ENCODE data around the gene F2RL2.
"Not testable (repeated sequence)": the region's sequence is repeated elsewhere in the genome, so short reads cannot be mapped to it uniquely, and the experiment has no call there.

F2RL2 gene

GRCh38 chr5:76604838-76605237 lies 18.4 kb downstream of the F2RL2 start:
- H3K27ac ChIP-seq = no peak overlapping the region
- H3K4me2 ChIP-seq = no peak overlapping the region
- H3K4me1 ChIP-seq (ENCODE audit: low read depth, poor library complexity, severe bottlenecking) = peaks cover 6% of the 10 kb centered on the region
- no peak for TF ChIP-seq CTCF (conservative IDR thresholded peaks at IDR 0.05; ENCODE audit: low read depth, low read length)
- no peak overlapping the region for H3K9ac ChIP-seq
- no peaks in the 10 kb centered on the region for H3K27me3 ChIP-seq (ENCODE audit: insufficient read depth, low read depth)
- H4K20me1 ChIP-seq (ENCODE audit: insufficient read depth) = no peaks in the 10 kb centered on the region; the same call in 1 of the 2 replicates
- no peak overlapping the region for H3K4me3 ChIP-seq (IDR thresholded peaks at IDR 0.05; ENCODE audit: insufficient read depth, low read depth, low read length)
- no peaks in the 10 kb centered on the region for H3K79me2 ChIP-seq (ENCODE audit: insufficient read depth, low read depth)
- H3K36me3 ChIP-seq (ENCODE audit: insufficient read depth) = peaks cover 8% of the 10 kb centered on the region; the same call in 1 of the 2 replicates
- H2AFZ ChIP-seq (ENCODE audit: low read depth) = no peak overlapping the region

GRCh38 chr5:76603991-76604390 lies 19.2 kb downstream of the F2RL2 start:
- not testable (repeated sequence) for H3K4me3 ChIP-seq (IDR thresholded peaks at IDR 0.05; ENCODE audit: insufficient read depth, low read depth, low read length); H3K9ac ChIP-seq; H3K79me2 ChIP-seq (ENCODE audit: insufficient read depth, low read depth); H3K4me1 ChIP-seq (ENCODE audit: low read depth, poor library complexity, severe bottlenecking); H4K20me1 ChIP-seq (ENCODE audit: insufficient read depth); H2AFZ ChIP-seq (ENCODE audit: low read depth); H3K27me3 ChIP-seq (ENCODE audit: insufficient read depth, low read depth); H3K27ac ChIP-seq; H3K36me3 ChIP-seq (ENCODE audit: insufficient read depth); H3K4me2 ChIP-seq

- no peak overlapping the region for H3K9ac ChIP-seq
- no peak overlapping the region for H2AFZ ChIP-seq (ENCODE audit: low read depth)
- no peak overlapping the region for H3K4me3 ChIP-seq (IDR thresholded peaks at IDR 0.05; ENCODE audit: insufficient read depth, low read depth, low read length)
- no peaks in the 10 kb centered on the region for H3K4me1 ChIP-seq (ENCODE audit: low read depth, poor library complexity, severe bottlenecking)
- H4K20me1 ChIP-seq (ENCODE audit: insufficient read depth) = no peaks in the 10 kb centered on the region; the same call in 1 of the 2 replicates
- TF ChIP-seq CTCF (conservative IDR thresholded peaks at IDR 0.05; ENCODE audit: low read depth, low read length) = no peak; the same call in 1 of the 2 replicates
- peaks cover 8% of the 10 kb centered on the region; the same call in 1 of the 2 replicates for H3K36me3 ChIP-seq (ENCODE audit: insufficient read depth)
- H3K4me2 ChIP-seq = no peak overlapping the region
- H3K27ac ChIP-seq = no peak overlapping the region
- H3K27me3 ChIP-seq (ENCODE audit: insufficient read depth, low read depth) = no peaks in the 10 kb centered on the region
- no peaks in the 10 kb centered on the region for H3K79me2 ChIP-seq (ENCODE audit: insufficient read depth, low read depth)
Observed at GRCh38 chr5:76602094-76602726, 21.0 kb downstream of the F2RL2 start.

GRCh38 chr5:76601470-76601869 lies 21.7 kb downstream of the F2RL2 start:
- no peak overlapping the region for H3K4me3 ChIP-seq (IDR thresholded peaks at IDR 0.05; ENCODE audit: insufficient read depth, low read depth, low read length)
- H4K20me1 ChIP-seq (ENCODE audit: insufficient read depth) = no peaks in the 10 kb centered on the region; the same call in 1 of the 2 replicates
- peaks cover 8% of the 10 kb centered on the region; the same call in 1 of the 2 replicates for H3K36me3 ChIP-seq (ENCODE audit: insufficient read depth)
- H3K79me2 ChIP-seq (ENCODE audit: insufficient read depth, low read depth) = no peaks in the 10 kb centered on the region
- H2AFZ ChIP-seq (ENCODE audit: low read depth) = no peak overlapping the region
- H3K9ac ChIP-seq = no peak overlapping the region
- no peaks in the 10 kb centered on the region for H3K4me1 ChIP-seq (ENCODE audit: low read depth, poor library complexity, severe bottlenecking)
- peak; percentile 85; the same call in 1 of the 2 replicates for TF ChIP-seq CTCF (conservative IDR thresholded peaks at IDR 0.05; ENCODE audit: low read depth, low read length)
- H3K27me3 ChIP-seq (ENCODE audit: insufficient read depth, low read depth) = no peaks in the 10 kb centered on the region
- H3K4me2 ChIP-seq = no peak overlapping the region
- H3K27ac ChIP-seq = no peak overlapping the region

GRCh38 chr5:76600716-76601115 lies 22.5 kb downstream of the F2RL2 start:
- Histone ChIP-seq H3K4me1 (ENCODE audit: low read depth, poor library complexity, severe bottlenecking) (no peaks in the 10 kb centered on the region), H3K9ac (no peak overlapping the region), H3K36me3 (ENCODE audit: insufficient read depth) (peaks cover 3% of the 10 kb centered on the region; the same call in 1 of the 2 replicates), H4K20me1 (ENCODE audit: insufficient read depth) (no peaks in the 10 kb centered on the region; the same call in 1 of the 2 replicates), H3K27me3 (ENCODE audit: insufficient read depth, low read depth) (no peaks in the 10 kb centered on the region), H3K4me3 (IDR thresholded peaks at IDR 0.05; ENCODE audit: insufficient read depth, low read depth, low read length) (no peak overlapping the region), H3K79me2 (ENCODE audit: insufficient read depth, low read depth) (no peaks in the 10 kb centered on the region), H2AFZ (ENCODE audit: low read depth) (no peak overlapping the region), H3K4me2 (no peak overlapping the region), H3K27ac (no peak overlapping the region)
- no peak for TF ChIP-seq CTCF (conservative IDR thresholded peaks at IDR 0.05; ENCODE audit: low read depth, low read length)

Measured in KMS-11 (cell line).